Body of pancreas (tissue), 4 donors: ENCODE data around the gene CSF2RB. TPM values are rescaled to one million over a fixed set of nuclear protein-coding genes. Genes with fewer than 3 reads are reported as not detected.

Experiments used
- ATAC-seq: fragments of 150-250 bp; one replicate; pipeline ENCODE4 v1.9.1; 2016
- DNase-seq, 4 donors: peaks; one replicate each; pipeline ENCODE4 v3.0.0-alpha.2; 2019
- H3K27ac ChIP-seq, 4 donors: fragments of 200-600 bp; sonication (generic); 1 replicate in 3 of 4; 2 replicates in 1 of 4; pipeline versions ENCODE4 v1.5.1 to v1.6.1; 2016 to 2019; ENCODE audit warnings: mild to moderate bottlenecking in 1 of 4, mixed read lengths in 1 of 4, moderate library complexity in 1 of 4
- H3K27me3 ChIP-seq, 2 donors: fragments of 200-600 bp; sonication (generic); one replicate each; pipeline ENCODE4 v1.6.0; 2016; ENCODE audit warnings: mild to moderate bottlenecking in 1 of 2
- H3K36me3 ChIP-seq, 2 donors: fragments of 200-600 bp; sonication (generic); replicated peaks in 1 of 2; 2 replicates each; pipeline ENCODE4 v1.5.1; 2016; ENCODE audit warnings: low read depth in 2 of 2; ENCODE audit not compliant: insufficient read depth in 1 of 2
- H3K4me1 ChIP-seq: fragments of 200-600 bp; sonication (generic); one replicate; pipeline ENCODE4 v1.6.0; 2016
- H3K4me3 ChIP-seq, 2 donors: fragments of 200-600 bp; sonication (generic); 1 replicate in 1 of 2; 2 replicates in 1 of 2; pipeline ENCODE4 v1.5.1; 2016 to 2019
- H3K9me3 ChIP-seq, 3 donors: fragments of 200-600 bp; sonication (generic); 1 replicate in 2 of 3; 2 replicates in 1 of 3; pipeline ENCODE4 v1.5.1; 2016
- POLR2A ChIP-seq, 3 donors: fragments of 450-650 bp; IDR thresholded peaks; one replicate each; pipeline ENCODE4 v1.6.1; 2016; ENCODE audit warnings: antibody characterized with exemption in 3 of 3, mild to moderate bottlenecking in 2 of 3
- WGBS, 2 donors: methylation state at CpG; one replicate each; pipeline ENCODE4 v1.1.5; 2017; 5-methylcytosine and 5-hydroxymethylcytosine counted together
- intact Hi-C: fragments of 100-400 bp; cut with DNase I; formaldehyde crosslinking; loops from one replicate; pipeline ENCODE4 v1.15.1; 2023
- total RNA-seq, 2 donors: library from RNA; depleted of rRNA; stranded (reverse); fragments of >200 nt; gene quantifications; one replicate each; pipeline ENCODE4 v1.1.0, GENCODE V29; 2016
- TF ChIP-seq, protein P1 (sequence below), 7 experiments: fragments of 450-650 bp in 4 of 7; fragments of 200-600 bp in 3 of 7; sonication (generic) in 3 of 7; IDR thresholded peaks; one replicate each; pipeline ENCODE4 v1.5.1; 2016 to 2019; ENCODE audit warnings: antibody characterized with exemption in 7 of 7

The CSF2RB gene
- total RNA-seq, 2 donors from 2014 or later: 2.0 to 2.9 TPM

DNA sequence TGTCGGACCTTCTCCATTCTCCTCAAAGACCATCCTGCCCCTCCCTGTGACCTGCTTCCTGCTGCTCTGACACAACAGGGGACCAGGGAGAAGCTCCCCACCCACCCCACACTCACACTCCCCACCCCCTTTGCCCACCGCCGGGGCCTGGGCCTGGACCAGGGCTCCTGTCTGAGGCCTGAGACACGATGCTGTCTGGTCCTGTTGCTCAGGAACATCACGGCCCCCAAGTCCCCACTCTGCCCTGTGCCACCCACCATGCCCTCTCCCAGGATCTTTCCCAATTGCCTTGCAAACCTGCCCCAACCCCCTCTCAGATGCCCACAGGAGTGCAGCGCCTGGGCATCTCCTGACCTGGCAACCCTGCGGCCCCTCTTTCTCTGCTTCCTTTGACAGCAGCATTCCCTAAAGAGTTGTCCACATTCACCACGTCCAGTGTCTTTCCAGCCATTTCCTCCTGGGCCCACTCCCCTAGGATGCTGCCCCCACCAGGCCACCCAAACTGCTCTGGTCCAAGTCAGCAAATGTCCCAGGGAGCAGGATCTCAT is 10.8 kb downstream of the CSF2RB start:
- no peaks in the 10 kb centered on the region for H3K36me3 ChIP-seq
- no peak for TF ChIP-seq POLR2A (IDR thresholded peaks at IDR 0.05)
- TF ChIP-seq, protein P1, sequence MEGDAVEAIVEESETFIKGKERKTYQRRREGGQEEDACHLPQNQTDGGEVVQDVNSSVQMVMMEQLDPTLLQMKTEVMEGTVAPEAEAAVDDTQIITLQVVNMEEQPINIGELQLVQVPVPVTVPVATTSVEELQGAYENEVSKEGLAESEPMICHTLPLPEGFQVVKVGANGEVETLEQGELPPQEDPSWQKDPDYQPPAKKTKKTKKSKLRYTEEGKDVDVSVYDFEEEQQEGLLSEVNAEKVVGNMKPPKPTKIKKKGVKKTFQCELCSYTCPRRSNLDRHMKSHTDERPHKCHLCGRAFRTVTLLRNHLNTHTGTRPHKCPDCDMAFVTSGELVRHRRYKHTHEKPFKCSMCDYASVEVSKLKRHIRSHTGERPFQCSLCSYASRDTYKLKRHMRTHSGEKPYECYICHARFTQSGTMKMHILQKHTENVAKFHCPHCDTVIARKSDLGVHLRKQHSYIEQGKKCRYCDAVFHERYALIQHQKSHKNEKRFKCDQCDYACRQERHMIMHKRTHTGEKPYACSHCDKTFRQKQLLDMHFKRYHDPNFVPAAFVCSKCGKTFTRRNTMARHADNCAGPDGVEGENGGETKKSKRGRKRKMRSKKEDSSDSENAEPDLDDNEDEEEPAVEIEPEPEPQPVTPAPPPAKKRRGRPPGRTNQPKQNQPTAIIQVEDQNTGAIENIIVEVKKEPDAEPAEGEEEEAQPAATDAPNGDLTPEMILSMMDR (IDR thresholded peaks at IDR 0.05): no peak
- H3K4me1 ChIP-seq: no peaks in the 10 kb centered on the region
- intact Hi-C loops: no loop called here
- H3K9me3 ChIP-seq: no peaks in the 10 kb centered on the region
- no peak overlapping the region for H3K4me3 ChIP-seq
- ATAC-seq (no peak), DNase-seq (no peak)
- 55 to 64% methylated on average over 8 of the region's 8 CpGs for WGBS, 2 donors
- H3K27me3 ChIP-seq: no peaks in the 10 kb centered on the region
- no peak overlapping the region for H3K27ac ChIP-seq

DNA sequence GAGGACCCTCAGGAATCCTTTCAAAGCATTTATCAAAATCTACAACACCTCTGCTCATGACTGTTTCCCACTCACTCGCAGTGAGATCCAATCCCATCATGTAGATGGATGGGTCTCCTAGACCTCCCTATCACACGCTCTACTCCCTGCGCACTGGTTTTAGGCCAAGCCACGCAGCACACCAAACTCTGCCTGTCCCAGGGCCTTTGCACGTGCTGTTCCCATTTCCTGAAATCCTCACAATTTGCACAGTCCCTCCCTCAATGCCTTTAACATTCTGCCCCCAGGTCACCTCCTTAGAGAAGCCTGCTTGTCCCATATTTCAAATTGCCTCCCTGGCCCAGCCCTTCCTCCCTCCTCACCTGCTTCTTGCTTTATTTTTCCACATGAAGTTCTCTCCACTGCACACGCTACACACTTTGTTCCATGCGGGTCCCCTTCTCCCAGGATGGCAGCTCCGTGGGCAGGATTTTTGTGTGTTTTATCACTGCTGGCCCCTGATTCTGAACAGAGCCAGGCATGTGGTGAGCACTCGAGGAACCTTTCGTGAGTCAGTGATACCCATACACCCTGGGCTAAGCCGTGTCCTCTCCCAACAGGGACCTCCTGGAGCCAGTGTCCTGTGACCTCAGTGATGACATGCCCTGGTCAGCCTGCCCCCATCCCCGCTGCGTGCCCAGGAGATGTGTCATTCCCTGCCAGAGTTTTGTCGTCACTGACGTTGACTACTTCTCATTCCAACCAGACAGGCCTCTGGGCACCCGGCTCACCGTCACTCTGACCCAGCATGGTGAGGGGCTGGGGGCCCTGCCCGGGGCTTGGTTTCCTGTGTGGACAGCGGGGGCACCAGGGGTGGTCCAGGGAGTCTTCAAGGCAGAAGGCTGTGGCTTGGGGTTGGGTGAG is 12.2 kb downstream of the CSF2RB start:
- Histone ChIP-seq H3K4me1 (no peaks in the 10 kb centered on the region), H3K27me3 (no peaks in the 10 kb centered on the region), H3K9me3 (no peaks in the 10 kb centered on the region), H3K27ac (no peak overlapping the region), H3K36me3 (no peaks in the 10 kb centered on the region), H3K4me3 (no peak overlapping the region)
- intact Hi-C loops: no loop called here
- ATAC-seq (no peak), DNase-seq (no peak)
- 74 to 83% methylated on average over 19 of the region's 19 CpGs for WGBS, 2 donors
- TF ChIP-seq POLR2A (IDR thresholded peaks at IDR 0.05): no peak
- TF ChIP-seq, protein P1 (IDR thresholded peaks at IDR 0.05): no peak

DNA sequence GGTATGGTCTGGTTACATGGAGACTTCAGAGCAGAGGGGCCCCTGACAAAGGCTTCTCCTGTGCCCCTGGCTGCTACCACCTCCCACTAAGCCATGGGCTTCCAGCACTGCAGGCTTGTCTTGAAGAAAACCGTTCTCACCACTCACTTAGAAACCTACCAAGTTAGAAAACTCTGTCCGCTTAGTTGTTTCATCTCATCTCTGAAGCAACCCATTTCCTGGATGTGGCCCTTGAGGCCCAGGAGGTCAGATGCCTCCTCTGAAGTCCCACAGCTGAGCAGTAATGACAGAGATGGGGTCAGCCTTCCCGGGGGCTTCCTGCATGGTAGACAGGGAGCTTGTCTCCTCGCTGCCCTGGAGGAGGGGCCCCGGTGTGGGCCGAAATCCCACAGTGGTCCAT is 12.9 kb downstream of the CSF2RB start:
- 77 to 86% methylated on average over 6 of the region's 6 CpGs for WGBS, 2 donors
- Histone ChIP-seq H3K27ac (no peak overlapping the region), H3K4me3 (no peak overlapping the region), H3K4me1 (no peaks in the 10 kb centered on the region), H3K27me3 (no peaks in the 10 kb centered on the region), H3K36me3 (no peaks in the 10 kb centered on the region), H3K9me3 (no peaks in the 10 kb centered on the region)
- ATAC-seq (no peak), DNase-seq (no peak)
- intact Hi-C loops: no loop called here
- no peak for TF ChIP-seq POLR2A (IDR thresholded peaks at IDR 0.05)

DNA sequence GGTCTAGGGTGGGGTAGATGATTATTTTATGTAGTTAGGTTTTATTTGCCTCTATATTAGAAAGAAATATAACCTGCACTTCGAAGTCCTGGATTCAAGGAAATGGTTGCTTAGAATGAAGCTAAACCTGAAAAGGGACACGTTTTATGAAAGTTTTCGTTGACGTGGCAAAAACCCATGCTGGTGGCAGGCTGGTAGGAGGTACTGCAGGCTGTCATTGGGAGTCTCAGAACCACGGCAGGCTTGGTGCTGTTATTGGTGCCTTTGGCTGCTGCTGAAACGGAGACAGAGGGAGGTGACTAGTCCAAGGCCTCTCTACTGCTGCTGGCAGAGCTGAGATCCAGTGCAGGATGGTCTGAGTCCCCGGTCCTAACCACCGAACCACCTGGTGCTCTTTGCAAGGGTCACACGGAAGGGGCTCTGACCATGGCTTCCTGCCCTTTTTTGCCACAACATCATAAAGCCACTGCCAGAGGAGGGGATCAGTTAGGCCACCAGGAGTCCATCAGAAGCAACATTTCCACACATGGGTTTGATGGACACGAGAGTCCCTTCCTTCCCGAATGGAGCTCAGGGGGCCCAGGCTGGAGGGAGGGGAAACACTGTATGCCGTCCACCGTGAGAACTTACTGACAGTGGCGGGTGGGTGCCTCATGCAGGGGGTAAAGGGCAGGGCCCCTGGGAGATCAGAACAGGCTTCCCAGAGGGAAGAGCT is 13.4 kb downstream of the CSF2RB start:
- no peaks in the 10 kb centered on the region for H3K4me1 ChIP-seq
- no peak overlapping the region for H3K27ac ChIP-seq
- DNase-seq (no peak), ATAC-seq (no peak)
- no peaks in the 10 kb centered on the region for H3K27me3 ChIP-seq
- no peaks in the 10 kb centered on the region for H3K9me3 ChIP-seq
- intact Hi-C loops: no loop called here
- no peaks in the 10 kb centered on the region for H3K36me3 ChIP-seq
- TF ChIP-seq, protein P1 (IDR thresholded peaks at IDR 0.05): no peak
- TF ChIP-seq POLR2A (IDR thresholded peaks at IDR 0.05): no peak
- WGBS, 2 donors: 49 to 53% methylated on average over 14 of the region's 14 CpGs
- H3K4me3 ChIP-seq: no peak overlapping the region

DNA sequence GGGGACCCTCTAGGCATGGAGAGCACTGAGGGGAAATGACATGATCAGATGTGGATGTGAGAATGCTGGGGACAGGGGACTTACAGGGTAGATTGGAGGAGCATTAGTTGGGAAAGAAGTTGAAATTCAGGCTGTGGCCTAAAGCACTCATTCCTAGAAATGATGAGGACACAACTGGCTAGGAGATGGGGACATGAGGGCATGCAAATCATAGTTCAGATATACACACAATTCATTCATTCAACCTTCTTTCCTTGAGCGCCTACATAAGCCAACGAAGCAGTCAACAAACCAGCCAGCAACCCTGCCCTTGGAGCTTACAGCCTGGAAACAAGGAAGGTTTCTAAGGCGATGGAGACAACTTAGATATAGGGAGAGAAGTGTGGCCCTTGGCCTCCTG is 14.2 kb downstream of the CSF2RB start:
- 51 to 56% methylated on average over 3 of the region's 3 CpGs for WGBS, 2 donors
- intact Hi-C loops: no loop called here
- Histone ChIP-seq H3K27ac (no peak overlapping the region), H3K9me3 (no peaks in the 10 kb centered on the region), H3K4me1 (no peaks in the 10 kb centered on the region), H3K4me3 (no peak overlapping the region), H3K36me3 (no peaks in the 10 kb centered on the region), H3K27me3 (no peaks in the 10 kb centered on the region)
- TF ChIP-seq, protein P1 (IDR thresholded peaks at IDR 0.05): no peak
- TF ChIP-seq POLR2A (IDR thresholded peaks at IDR 0.05): no peak
- no peak for ATAC-seq
- no peak for DNase-seq
